Activated CD4-positive, CD25-positive, alpha-beta regulatory T cell treated with anti-CD3 and anti-CD28 coated beads, Interleukin-2, amount 50 U/mL, for 24 hours (primary cell): ENCODE data around the gene ARHGAP22.
"Not testable (repeated sequence)": the region's sequence is repeated elsewhere in the genome, so short reads cannot be mapped to it uniquely, and the experiment has no call there.

Experiments used
- ATAC-seq, 2 donors: fragments of 150-1000 bp; cut with Tn5 transposase; one replicate each; pipeline ENCODE4 v1.10.0; 2021; ENCODE audit warnings: mild to moderate bottlenecking in 1 of 2, moderate library complexity in 1 of 2

Gene ARHGAP22

GRCh38 chr10:48446785-48447184, 158.1 kb downstream of the ARHGAP22 start:
- ATAC-seq, result no peak

- no peak for ATAC-seq
Measured at GRCh38 chr10:48445932-48446331, 158.9 kb downstream of the ARHGAP22 start.

- ATAC-seq, result no peak
Measured at GRCh38 chr10:48444861-48445841, 159.7 kb downstream of the ARHGAP22 start.

- no peak for ATAC-seq
Measured at GRCh38 chr10:48444266-48444665, 160.6 kb downstream of the ARHGAP22 start.

- no peak for ATAC-seq
Measured at GRCh38 chr10:48442809-48443177, 162.1 kb downstream of the ARHGAP22 start.

GRCh38 chr10:48442090-48442808, 162.6 kb downstream of the ARHGAP22 start:
- no peak for ATAC-seq

- no peak for ATAC-seq
Measured at GRCh38 chr10:48440771-48441170, 164.1 kb downstream of the ARHGAP22 start.

- ATAC-seq, result no peak
Measured at GRCh38 chr10:48439581-48440041, 165.3 kb downstream of the ARHGAP22 start.

- ATAC-seq, result no peak
Measured at GRCh38 chr10:48439031-48439430, 165.8 kb downstream of the ARHGAP22 start.

GRCh38 chr10:48437546-48437945, 167.3 kb downstream of the ARHGAP22 start:
- ATAC-seq, result no peak

- ATAC-seq, result no peak
Measured at GRCh38 chr10:48431871-48432270, 173.0 kb downstream of the ARHGAP22 start.

GRCh38 chr10:48430402-48430993, 174.4 kb downstream of the ARHGAP22 start:
- no peak for ATAC-seq

- no peak for ATAC-seq
Measured at GRCh38 chr10:48429309-48429708, 175.6 kb downstream of the ARHGAP22 start.

- no peak for ATAC-seq
Measured at GRCh38 chr10:48428896-48429295, 176.0 kb downstream of the ARHGAP22 start.

GRCh38 chr10:48423884-48424283, 181.0 kb downstream of the ARHGAP22 start:
- no peak for ATAC-seq

- not testable (repeated sequence) for ATAC-seq
Measured at GRCh38 chr10:48421862-48422261, 183.0 kb downstream of the ARHGAP22 start.

- ATAC-seq, result no peak
Measured at GRCh38 chr10:48419714-48420113, 185.2 kb downstream of the ARHGAP22 start.

GRCh38 chr10:48418189-48418788, 186.6 kb downstream of the ARHGAP22 start:
- ATAC-seq, result no peak

GRCh38 chr10:48417374-48417773, 187.5 kb downstream of the ARHGAP22 start:
- no peak for ATAC-seq

GRCh38 chr10:48416584-48417232, 188.2 kb downstream of the ARHGAP22 start:
- no peak for ATAC-seq

GRCh38 chr10:48414778-48415177, 190.1 kb downstream of the ARHGAP22 start:
- ATAC-seq, result no peak

- no peak for ATAC-seq
Measured at GRCh38 chr10:48414160-48414559, 190.7 kb downstream of the ARHGAP22 start.
